CD4-positive, alpha-beta T cell treated with Interleukin-10 for 1 hour (primary cell): ENCODE measurements around the gene C19orf12.

Experiments used
- DNase-seq: peaks from one replicate; pipeline ENCODE4 v3.0.0-alpha.2; 2020

C19orf12 gene

DNA sequence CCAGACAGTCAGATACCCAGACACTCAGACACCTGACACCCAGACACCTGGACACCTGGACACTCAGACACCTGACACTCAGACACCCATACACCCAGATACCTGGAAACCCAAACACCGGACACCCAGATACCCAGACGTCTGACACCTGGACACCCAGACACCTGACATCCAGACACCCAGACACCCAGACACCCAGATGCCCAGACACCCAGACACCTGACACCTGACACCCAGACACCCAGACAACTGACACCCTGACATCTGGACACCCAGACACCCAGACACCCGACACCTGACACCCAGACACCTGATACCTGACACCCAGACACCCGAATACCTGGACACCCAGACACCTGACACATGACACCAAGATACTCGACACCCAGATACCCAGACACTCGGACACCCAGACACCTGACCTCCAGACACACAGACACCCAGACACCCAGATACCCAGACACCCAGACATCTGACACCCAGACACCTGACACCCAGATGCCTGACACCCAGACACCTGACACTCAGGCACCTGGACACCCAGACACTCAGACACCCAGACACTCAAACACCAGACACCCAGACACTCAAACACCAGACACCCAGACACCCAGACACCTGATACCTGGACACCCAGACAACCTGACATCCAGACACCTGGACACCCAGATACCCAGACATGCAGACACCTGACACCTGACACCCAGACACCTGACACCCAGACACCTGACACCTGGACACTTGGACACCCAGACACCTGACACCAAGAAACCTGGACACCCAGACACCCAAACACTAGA is 19.1 kb downstream of the C19orf12 start:
- DNase-seq = no peak

DNA sequence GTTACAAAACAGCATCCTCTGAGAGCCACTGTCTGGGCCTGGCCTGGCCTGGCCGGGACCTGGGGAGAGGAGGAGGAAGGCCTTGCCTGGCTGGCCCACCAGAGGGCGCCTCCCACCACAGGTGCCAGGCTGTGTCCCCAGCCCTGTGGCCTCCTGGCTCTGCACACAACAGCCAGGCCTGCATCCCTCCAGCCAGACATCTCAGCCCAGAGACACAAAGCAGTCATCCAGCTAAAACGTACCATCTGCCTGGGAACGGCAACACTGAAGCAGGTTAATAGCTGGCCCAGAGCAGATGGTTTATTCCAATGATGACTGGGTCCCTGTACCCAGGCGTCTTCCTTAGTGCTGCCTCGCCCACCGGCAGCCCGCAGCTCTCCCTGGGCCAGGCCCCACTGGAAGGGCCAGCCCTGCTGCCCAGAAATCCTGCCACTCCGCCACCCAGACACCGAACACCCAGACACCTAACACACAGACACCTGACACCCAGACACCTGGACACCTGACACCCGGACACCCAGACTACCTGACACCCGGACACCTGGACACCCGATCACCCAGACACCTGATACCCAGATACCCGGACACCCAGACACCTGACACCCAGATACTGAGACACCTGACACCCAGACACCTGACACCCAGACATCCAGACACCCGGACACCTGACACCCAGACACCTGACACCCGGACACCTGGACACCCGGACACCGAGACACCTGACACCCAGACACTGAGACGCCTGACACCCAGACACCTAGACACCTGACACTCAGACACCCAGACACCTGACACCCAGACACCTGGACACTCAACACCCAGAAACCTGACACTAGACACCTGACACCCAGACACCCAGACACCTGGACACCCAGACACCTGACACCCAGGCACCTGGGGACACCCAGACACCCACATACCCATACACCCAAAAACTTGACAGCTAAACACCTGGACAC is 20.1 kb downstream of the C19orf12 start:
- peak; percentile 83 for DNase-seq

DNA sequence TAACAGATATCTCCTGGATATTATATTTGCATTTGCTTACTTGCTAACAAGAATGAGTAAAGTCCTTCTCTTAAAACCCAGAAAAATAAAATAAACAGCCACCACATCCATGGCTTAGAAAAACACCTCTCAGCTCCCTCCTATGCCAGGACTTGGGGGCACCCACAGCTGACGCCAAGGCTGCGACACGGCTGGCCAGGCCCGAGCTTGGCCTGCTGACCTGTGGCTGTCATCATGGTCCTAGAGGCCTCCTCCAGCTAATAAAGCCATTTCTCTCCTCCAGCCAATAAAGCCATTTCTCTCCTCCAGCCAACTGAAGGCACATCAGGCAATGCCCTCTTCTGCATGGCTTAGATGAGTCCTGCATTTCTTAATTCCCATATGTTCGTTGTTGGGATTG is 20.9 kb downstream of the C19orf12 start:
- DNase-seq = no peak

DNA sequence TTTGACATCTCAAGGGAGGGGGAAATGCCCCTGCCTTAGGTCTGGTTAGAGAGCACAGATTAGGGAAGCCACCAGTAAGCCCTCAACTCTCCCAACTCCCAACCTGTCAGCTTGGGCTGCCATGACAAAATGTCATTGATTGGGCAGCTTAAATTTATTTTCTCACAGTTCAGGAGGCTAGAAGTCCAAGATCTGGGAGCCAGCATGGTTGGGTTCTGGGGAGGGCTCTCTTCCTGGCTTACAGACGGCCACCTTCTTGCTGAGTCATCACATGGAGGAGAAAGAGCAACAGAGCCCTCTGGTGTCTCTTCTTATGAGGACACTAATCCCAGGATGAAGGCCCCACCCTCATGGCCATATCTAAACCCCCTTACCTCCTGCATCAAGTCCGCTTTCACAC is 24.2 kb downstream of the C19orf12 start:
- DNase-seq = peak; percentile 79

DNA sequence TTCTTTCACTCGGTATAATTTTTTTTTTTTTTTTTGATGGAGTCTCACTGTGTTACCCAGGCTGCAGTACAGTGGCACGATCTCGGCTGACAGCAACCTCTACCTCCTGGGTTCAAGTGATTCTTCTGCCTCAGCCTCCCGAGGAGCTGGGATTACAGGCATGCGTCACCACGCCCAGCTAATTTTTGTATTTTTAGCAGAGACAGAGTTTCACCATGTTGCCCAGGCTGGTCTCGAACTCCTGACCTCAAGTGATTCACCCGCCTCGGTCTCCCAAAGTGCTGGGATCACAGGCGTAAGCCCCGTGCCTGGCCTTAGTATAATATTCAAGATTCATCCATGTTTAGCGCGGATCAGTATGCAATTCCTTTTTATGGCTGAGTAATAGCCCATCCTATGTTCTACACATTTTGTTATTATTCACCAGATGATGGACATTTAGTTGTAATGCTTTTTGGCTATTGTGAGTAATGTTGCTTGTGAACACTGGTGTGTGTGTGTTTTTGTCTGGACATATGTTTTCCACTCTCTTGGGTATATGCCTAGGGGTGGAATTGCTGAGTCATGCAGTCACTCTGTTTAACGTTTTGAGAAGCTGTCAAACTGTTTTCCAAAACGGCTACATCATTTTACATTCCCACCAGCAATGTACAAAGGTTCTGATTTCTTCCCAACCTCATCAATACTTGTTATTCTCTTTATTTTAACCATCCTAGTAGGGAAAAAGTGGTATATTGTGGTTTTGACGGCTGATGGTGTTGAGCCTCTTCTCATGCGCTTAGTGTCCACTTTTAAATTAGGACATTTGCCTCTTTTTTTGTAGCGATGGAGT is 26.9 kb downstream of the C19orf12 start:
- no peak for DNase-seq

DNA sequence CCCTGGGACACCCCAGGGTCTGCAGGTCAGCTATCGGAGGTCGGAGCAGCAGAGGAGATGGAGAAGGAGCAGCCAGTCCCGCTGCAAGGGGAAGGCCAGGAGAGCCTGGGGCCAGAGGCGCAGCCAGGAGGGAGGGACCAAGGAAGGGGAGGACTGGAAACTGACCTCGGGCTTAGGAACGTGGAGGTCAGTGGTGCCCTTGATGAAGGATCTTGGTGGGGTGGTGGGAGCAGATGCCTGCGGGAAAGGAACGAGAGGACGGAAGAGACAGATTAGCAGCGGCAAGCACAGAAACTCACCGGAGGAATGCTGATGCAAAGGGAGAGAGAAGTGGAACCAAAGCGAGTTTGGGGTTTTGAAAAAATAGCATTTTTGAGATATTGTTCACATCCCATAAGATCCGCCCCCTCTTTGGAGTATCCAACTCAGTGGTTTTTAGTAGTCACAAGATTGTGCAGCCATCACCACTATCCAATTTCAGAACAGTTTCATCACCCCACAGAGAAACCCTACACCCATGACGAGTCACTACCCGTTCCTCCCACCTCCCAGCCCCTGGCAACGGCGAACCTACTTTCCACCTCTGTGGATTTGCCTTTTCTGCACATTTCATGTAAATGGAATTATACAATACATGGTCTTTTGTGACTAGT is 27.7 kb downstream of the C19orf12 start:
- DNase-seq = no peak

DNA sequence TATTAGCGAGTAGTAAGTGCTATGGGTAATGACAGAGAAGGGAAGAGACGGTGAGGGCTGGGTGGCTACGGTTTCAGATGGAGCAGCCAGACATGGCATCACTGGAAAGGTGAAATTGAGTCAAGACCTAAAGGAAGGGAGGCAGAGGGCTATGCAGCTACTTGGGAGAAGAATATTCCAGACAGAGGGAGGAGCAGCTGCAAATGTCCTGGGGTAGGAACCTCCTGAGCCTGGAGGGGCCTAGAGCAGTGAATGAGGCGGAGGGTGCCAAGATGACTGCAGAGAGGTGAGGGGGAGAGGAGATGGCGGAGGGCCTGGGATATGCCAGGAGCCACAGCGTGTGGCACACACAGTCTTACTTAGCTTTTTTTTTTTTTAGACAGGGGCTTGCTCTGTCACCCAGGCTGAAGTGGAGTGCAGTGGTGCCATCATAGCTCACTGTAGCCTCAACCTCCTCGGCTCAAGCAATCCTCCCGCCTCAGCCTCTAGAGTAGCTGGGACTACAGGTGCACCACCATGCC is 28.7 kb downstream of the C19orf12 start:
- DNase-seq = no peak

DNA sequence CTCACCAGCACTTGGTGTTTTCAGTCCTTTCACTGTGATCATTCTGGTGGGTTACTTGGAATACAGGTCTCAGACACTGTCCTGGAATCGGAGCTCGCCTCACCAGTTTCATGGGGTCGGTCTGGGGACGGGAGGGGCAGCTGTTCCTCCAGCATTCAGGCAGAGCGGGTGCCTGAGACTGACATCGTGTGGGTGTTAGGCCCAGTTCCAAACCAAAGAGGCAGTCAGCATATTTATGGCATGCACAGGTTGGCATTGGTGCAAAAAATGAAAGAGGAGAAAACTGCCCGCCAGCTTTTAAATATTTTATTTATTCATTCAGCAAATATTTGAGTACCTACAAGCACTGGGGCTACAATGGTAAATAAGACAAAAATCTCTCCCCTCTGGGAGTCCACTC is 29.7 kb downstream of the C19orf12 start:
- DNase-seq = no peak

DNA sequence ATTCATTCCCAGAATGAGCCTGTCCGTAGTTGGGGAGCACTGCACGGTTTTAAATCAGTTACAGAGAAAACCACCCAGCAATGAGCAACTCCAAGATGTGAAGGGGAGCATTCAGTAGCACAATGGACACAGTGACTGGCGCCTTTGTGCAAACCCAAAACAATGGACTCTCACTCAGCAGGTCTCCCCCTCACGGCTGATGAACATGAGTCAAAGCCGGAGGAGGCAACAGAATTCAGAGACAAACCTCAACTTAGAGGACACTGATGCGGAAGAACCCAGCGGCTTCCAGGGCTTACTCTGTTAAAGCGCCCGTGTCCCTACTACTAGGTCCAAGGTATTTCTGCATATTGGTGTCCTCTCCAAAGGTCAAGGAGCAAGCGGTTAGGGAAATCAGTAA is 32.1 kb downstream of the C19orf12 start:
- DNase-seq = no peak

DNA sequence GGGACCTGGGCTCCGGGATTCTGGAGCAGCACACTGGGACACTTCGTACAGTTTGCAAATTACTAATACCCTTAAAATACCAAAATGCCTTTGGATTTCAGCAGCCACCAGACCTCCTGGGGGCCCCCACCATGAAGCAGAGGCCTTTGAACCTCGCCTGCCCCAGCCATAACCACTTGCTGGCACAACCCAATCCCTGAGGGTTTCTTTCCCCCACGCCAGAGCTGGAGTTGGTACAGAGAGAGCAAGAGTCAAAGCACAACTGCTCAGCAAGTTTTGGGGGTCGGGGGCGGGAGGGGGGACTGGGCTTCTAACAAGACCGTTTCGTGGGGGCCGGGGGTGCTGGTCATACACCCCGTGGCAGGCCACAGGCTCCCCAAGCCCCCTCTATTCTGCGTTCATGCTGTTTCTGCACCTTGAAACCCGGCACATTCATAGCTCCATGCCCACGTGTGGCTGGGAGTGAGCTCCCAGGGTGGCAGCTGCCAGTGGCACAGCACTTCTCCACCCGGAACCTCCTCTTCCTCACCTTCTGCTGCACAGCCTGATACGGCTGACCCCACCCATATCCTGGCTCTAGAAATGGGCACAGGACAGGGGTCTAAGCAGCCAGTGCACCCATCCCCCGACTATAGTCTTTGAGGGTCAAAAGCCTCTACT is 32.7 kb downstream of the C19orf12 start:
- DNase-seq = no peak

DNA sequence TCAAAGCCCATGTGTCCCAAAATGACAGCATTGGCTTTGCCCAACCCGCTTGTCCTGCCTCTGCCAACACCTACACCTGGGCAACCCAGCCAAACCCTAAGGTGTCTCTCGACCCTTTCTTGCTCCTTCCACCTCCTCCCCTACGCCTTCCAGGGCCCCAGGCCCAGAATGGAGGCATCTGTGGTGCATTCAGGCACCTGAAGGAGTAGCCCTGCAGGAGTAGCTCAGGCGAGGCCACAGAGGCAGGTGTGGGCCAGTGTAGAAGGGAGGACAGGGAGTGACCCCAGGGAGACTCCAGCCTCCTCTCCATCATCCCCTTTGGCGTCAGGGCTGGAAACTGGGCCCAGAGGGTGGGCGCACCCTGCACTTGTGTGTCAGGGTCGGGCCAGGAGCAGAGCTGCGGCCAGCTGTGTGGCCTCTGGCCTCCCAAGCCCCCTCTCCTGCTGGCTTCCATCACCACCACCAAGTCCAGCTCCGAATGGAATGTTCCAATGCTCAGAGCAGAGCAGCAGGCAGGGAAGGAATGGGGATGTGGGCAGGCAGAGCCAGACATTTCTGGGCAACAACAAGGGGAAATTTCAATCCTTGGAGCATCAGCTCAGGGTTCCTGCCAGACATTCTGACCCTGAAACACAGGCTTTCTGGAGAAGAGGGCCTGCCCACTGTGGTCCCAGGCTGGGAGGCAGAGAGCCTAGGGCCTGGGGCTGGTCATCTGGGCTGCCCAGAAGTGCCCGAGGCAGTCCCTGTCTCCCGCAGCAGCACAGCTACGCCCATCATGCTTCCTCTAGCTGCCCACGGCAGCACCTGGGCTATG is 33.4 kb downstream of the C19orf12 start:
- DNase-seq = no peak

DNA sequence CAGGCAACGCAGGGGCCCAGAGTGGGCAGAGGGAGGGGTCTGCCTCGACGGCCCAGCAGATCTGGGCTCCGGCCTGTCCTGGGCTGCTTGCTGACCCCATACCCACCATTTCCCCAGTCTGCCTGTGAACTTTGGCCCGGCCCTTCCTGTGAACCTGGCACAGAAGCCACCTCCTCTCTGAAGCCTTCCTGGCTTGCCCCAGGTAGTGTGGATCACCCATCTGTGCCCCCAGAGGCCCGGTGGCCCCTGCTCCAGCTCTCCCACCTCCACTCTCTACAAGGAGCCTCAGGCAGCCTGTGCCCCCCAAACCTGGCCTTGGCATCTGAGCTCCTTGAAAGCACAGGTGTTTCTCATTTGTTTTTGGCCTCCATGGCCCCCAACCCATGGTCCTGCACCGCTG is 34.1 kb downstream of the C19orf12 start:
- DNase-seq = no peak

DNA sequence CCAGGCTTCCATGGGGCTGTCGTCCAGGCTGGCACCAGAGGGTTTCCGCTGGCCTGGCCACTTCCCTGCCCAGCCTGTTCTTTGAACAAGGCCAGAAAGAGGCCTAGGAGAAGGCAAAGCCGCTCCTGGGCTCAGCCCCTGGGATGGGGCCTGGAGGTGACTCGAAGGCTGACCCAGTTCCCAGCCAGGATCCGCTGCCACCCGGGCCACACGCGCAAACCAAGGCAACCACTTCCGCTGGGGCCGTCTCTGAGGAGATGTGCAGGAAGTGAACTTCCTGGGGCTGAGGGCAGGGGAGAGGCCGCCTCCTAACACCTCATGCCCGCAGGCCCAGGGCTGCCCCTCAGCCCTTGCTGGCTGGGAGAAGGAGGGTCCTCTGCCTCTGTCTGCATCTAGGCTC is 34.6 kb downstream of the C19orf12 start:
- peak; percentile 84 for DNase-seq

DNA sequence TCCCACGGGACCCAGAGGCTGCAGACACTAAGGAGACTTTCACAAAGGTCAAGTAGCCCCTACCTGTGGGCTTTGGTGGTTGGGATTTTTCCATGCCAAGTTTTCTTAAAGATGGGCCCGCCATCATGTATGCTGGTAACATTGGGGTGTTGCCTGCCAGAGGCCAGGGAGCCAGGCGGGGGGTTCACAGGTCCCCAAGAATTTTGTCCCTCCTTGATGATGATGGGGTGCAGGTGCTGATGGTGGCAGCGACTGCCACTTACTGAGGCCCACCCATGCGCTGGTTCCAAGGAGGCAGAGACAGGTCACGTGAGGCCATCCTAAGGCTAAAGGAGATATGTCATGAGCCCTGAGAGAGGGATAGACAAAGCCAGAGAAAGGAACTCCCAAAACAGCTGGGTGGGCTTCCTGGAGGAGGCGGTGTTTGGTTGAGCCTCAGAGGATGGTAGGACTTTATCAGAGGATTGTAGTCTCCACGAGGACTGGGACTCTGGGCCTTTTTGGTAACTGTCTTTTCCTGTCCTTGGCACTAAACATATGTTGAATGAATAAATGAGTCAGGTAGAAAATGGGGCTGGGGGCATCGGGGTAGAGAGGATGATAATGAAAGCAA is 35.4 kb downstream of the C19orf12 start:
- DNase-seq = no peak

DNA sequence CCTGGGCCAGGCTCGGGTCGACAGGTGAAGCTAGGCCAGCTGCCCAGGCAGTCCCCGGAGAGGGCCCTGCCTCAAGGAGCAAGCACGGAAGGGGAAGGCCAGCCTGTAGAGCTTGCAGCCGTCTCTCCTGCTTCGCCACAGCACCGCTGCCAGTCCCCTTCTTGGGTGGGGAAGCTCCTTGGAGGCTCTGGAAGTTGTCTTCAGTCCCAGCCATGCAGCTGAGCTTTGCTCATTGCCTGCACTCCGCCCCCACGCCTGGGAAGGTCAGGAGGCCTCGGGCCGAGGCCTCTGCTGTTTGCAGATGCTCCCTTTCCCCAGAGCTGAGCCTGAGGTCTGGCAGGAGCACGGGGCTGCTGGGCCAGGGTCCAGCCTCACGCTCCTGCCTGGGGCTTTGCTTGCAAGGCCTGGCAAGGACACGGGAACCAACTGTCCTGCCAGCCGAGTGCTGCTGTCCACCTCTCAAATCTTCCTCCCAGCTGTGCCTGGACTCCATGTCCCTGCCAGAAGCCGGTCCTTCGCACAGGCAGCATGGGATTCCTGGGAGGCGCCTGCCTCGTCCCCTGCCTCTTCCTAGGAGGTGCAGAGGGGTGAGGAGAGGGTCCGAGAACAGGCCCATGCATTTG is 36.5 kb downstream of the C19orf12 start:
- no peak for DNase-seq

DNA sequence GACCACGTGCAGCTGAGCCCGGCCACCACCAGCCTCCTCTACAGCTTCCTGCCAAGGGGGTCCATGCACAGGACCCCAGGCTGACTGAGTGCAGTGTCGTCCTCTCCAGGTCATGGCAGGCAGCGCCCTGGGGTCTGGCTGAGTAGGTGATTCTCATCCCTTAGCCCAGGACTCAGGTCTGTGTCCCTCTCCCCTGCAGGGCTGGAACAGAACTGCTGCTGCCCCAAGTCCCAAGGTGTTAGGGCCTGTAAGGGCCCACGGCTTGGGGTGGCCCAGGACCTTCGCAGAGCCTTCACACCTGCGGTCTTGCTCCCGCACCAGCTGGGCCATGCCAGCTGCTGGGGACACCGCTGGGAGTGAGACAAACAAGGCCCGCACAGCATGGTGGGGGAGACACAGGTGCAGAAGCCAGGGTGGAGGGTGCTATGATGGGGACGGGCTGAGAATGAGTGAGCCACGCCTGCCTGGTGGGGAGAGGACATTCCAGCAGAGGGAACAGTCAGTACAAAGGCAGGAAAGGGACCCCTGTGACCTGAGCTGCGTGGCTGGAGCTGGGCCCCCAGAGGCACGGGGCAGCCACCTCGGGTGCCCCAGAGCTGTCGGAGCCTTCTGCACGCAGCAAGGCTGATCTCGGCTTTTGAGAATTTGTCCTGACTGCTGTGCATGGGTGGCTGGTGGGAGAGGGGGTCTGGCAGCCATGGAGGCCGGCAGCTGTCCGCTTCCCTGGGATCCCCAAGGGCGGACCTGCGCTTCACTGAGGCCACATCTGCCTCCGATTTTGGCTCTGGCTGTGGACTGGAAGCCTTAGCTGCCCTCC is 37.9 kb downstream of the C19orf12 start:
- DNase-seq = no peak

DNA sequence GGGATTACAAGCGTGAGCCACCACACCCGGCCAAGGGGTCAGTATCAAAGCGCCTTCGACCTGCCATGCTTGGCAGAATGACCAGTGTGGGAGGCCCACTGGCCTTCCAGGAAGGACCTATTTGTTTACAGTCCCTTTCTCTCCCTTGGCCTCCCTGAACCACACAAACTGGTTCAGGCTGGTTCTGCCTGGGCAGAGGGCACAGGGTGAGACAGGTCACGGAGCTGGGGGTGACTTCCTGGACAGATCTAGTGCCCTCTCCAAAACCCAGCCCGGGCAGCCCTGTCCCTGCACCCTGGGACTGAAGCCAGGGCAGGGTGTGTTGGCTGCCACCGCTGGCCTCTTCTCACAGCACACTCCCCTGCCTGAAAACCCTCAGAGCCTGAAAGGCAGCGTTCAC is 38.5 kb downstream of the C19orf12 start:
- no peak for DNase-seq

DNA sequence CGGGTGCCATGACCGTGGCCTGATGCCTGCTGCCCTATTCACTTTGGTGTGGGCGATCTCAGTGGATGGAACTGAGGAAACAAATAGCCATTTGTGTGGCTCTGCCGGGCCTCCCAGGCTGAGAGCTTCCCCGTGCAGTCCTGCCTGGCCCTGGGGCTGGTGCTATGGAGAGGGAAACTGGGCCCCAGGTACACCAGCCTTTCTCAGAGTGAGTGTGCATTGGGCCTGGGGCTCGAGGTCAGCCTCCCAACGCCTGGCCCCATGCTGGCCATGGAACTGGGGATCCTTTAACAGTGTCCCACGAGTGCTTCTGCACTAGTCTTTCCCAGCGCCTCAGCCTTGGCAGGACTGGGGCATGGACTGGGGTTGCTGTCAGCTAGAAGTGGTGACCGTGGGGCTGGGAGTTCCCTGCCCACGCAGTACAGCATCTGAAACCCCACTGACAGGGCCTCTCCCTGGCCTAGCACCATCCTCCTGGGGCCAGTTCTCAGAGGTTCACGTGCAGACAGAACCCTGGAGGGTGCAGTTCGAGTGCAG is 39.3 kb downstream of the C19orf12 start:
- DNase-seq = no peak
